Esophagus squamous epithelium (tissue), 4 donors: ENCODE data around the gene DHRS7.

Experiments
- POLR2A ChIP-seq, 4 donors: fragments of 450-650 bp; IDR thresholded peaks; one replicate each; pipeline ENCODE4 v1.6.1; 2017; ENCODE audit warnings: antibody characterized with exemption in 4 of 4, mild to moderate bottlenecking in 4 of 4, moderate library complexity in 3 of 4
- TF ChIP-seq, protein P1 (sequence below), 6 experiments: fragments of 450-650 bp in 4 of 6; fragments of 200-600 bp in 2 of 6; sonication (generic) in 2 of 6; IDR thresholded peaks; one replicate each; pipeline ENCODE4 v1.5.1; 2016 to 2019; ENCODE audit warnings: antibody characterized with exemption in 6 of 6, mild to moderate bottlenecking in 4 of 6, moderate library complexity in 4 of 6

DNA sequence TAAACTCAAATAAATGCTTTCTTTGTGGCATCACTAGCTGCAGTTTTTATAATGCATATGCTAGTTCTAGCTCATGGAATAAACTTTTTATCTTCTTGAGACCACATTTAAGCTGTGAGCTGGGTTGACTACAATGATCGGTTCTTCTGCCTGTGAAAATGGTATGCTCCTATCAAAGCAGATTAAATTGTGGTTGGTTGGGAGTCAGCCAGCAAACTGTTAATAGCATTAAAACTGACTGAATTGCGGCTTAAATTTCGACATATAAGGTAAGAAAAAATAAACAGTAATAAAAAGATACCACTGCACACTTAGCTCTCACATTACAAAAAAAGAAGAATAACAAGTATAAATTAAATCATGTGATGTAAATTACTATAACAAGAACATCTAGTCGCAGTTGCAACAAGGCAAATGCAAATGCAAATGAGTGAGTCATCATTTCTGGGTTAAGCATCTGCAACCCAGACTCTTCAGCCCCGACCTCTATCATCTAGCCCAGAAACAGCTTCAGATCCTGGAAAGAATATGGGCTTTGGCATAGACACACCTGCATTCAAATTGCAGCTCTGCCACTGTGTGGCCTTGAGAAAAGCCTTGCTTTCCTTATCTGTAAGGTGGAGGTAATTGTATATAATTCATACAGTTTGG lies 19.8 kb upstream of the DHRS7 start:
- TF ChIP-seq, protein P1, sequence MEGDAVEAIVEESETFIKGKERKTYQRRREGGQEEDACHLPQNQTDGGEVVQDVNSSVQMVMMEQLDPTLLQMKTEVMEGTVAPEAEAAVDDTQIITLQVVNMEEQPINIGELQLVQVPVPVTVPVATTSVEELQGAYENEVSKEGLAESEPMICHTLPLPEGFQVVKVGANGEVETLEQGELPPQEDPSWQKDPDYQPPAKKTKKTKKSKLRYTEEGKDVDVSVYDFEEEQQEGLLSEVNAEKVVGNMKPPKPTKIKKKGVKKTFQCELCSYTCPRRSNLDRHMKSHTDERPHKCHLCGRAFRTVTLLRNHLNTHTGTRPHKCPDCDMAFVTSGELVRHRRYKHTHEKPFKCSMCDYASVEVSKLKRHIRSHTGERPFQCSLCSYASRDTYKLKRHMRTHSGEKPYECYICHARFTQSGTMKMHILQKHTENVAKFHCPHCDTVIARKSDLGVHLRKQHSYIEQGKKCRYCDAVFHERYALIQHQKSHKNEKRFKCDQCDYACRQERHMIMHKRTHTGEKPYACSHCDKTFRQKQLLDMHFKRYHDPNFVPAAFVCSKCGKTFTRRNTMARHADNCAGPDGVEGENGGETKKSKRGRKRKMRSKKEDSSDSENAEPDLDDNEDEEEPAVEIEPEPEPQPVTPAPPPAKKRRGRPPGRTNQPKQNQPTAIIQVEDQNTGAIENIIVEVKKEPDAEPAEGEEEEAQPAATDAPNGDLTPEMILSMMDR (IDR thresholded peaks at IDR 0.05): no peak
- no peak for TF ChIP-seq POLR2A (IDR thresholded peaks at IDR 0.05)
